GM19438 (cell line): ENCODE data around the gene LASP1.
"Not testable (repeated sequence)": the region's sequence is repeated elsewhere in the genome, so short reads cannot be mapped to it uniquely, and the experiment has no call there.

Experiments used
- ATAC-seq: cut with Tn5 transposase; IDR thresholded peaks from one replicate; pipeline ENCODE4 v1.9.1; 2021; ENCODE audit warnings: low read depth; ENCODE audit not compliant: unreplicated experiment

Gene LASP1

DNA sequence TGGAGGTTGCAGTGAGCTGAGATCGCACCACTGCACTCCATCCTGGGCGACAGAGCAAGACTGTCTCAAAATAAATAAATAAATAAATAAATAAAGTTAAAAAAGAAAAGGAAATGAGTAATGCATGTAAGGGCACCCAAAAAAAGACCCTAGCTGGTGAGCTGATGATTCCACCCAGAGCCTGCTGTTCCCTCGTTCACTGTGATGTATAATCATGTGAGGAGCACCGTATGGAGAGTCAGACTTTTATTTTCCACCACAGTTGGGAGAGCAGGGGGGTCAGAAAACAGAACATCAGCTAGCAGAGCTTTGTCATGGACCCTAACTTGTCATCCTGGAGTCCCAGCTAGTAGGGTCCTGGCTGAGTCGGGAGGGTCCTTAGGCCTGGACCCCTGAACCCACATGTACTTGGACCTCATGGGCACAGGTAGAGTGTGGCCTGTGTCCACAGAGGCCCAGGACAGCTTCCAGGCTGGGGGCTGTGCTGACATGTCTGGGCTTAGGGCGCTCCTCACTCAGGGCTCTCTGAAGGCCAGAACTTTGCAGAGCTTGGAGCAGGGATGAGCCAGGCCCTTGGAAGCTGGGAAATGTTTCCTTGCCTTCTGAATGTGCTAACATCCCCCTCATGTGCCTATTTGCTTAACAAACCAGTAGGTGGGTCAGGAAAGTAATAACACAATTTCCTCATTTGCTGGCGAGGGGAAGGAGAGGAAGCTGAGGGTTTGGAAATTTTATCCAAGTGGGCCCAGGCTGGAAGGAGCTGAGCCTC, 36.8 kb downstream of the LASP1 start:
- ATAC-seq, result no peak

GRCh38 chr17:38907930-38908675, 38.2 kb downstream of the LASP1 start:
- no peak for ATAC-seq

DNA sequence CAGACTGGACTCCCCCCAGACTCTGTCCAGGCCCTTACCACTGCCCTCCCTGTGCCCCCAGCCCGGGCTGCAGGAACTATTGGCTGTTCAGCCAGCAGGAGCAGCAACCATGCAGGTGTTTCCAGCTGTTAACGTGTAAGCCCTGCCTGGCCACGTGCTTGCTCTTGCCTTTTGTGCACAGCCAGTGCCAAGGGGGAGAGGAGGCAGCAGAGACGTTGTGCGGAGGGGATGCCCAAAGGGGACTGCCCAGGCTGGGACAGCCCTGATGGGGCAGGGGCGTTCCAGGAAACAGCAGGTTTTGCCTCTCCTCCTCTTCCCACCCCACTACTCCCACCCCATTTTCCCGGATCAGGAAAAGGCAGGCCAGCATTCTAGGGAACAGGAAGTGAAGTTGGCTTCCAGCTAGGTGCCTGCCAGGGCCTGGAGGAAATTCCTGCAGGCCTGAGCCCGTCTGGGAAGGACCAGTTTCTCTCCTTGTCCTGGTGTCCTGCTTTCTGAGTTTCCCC, 38.9 kb downstream of the LASP1 start:
- ATAC-seq, result no peak

- no peak for ATAC-seq
Measured at GRCh38 chr17:38910325-38910724, 40.5 kb downstream of the LASP1 start.

DNA sequence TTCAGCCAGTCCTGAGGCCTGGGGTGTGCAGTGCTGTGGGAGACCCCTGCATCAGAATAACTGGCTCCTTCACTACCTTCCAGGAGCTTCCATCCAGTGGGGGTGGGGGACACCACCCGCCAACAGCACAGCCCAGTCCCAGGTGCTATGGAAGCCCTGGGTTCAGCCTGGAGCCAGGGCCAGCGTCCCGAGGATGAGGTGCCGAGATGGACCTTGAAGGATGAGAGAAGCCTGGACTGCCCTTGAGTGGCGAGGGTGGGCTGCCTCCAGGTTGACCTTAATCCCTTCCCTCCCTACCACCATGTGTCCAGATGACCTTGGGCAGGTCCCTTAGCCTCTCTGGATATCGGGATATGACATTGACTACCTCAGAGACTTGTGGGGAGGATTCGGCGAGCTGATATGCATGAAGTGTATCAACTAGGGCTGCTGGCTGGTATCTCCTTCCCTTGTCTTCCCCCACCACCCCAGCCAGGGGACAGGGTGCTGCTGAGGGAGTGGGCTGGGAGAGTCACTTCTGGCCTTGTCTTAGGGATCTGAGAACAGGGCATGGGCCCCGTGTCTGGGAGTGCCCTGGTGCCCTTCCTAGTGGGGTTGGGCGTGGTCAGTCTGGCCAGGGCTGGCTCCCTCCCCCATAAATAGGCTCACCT, 41.3 kb downstream of the LASP1 start:
- ATAC-seq, result no peak

- ATAC-seq, result not testable (repeated sequence)
Measured at GRCh38 chr17:38911731-38912081, 41.8 kb downstream of the LASP1 start.

GRCh38 chr17:38912221-38912813, 42.5 kb downstream of the LASP1 start:
- no peak for ATAC-seq

- ATAC-seq, result no peak
Measured at GRCh38 chr17:38914741-38915638, 45.1 kb downstream of the LASP1 start.

GRCh38 chr17:38915639-38915995, 45.8 kb downstream of the LASP1 start:
- no peak for ATAC-seq

DNA sequence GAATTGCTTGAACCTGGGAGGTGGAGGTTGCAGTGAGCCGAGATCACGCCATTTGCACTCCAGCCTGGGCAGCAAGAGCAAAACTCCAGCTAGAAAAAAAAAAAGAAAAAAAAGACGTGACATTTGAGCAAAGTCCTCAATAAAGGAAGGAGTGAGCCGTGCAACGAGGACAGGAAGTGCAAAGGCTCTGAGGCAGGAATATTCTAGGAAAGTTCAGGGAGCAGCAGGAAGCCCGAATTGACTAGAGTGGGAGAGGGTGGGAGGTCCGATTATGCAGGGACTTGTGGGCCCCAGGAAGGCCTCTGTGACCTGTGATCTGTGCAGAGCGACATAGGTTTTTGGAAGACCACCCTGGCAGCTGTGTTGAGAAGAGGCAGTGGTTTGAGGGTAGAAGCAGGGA, 46.9 kb downstream of the LASP1 start:
- no peak for ATAC-seq

GRCh38 chr17:38917259-38917658, 47.4 kb downstream of the LASP1 start:
- no peak for ATAC-seq

DNA sequence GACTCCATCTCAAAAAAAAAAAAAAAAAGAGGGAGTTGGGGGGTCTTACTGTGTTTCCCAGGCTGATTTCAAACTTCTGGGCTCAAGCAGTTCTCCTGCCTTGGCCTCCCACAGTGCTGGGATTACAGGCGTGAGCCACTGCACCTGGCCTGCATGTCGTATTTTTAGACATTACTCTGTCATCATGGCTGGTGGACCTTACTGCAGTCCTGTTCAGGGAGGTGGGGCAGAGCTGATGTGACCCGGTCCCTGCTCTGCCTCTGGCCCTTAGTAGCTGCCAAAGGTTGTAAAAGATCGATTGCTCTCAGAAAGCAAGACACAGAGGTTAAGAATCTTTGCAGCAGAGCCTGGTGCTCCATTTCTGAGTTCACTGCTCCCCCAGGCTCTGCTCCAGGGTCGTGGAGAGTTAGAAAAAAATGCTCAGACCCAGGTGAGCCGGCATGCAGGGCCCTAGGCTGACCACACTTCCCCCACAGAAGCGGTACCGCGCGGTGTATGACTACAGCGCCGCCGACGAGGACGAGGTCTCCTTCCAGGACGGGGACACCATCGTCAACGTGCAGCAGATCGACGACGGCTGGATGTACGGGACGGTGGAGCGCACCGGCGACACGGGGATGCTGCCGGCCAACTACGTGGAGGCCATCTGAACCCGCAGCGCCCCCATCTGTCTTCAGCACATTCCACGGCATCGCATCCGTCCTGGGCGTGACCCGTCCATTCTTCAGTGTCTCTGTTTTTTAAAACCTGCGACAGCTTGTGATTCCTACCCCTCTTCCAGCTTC, 48.5 kb downstream of the LASP1 start:
- ATAC-seq, result no peak

- ATAC-seq, result no peak
Measured at GRCh38 chr17:38918916-38919315, 49.1 kb downstream of the LASP1 start.

GRCh38 chr17:38919316-38920078, 49.6 kb downstream of the LASP1 start:
- no peak for ATAC-seq

DNA sequence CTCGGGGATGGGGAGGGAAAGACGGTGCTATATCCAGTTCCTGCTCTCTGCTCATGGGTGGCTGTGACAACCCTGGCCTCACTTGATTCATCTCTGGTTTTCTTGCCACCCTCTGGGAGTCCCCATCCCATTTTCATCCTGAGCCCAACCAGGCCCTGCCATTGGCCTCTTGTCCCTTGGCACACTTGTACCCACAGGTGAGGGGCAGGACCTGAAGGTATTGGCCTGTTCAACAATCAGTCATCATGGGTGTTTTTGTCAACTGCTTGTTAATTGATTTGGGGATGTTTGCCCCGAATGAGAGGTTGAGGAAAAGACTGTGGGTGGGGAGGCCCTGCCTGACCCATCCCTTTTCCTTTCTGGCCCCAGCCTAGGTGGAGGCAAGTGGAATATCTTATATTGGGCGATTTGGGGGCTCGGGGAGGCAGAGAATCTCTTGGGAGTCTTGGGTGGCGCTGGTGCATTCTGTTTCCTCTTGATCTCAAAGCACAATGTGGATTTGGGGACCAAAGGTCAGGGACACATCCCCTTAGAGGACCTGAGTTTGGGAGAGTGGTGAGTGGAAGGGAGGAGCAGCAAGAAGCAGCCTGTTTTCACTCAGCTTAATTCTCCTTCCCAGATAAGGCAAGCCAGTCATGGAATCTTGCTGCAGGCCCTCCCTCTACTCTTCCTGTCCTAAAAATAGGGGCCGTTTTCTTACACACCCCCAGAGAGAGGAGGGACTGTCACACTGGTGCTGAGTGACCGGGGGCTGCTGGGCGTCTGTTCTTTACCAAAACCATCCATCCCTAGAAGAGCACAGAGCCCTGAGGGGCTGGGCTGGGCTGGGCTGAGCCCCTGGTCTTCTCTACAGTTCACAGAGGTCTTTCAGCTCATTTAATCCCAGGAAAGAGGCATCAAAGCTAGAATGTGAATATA, 50.8 kb downstream of the LASP1 start:
- ATAC-seq, result no peak

DNA sequence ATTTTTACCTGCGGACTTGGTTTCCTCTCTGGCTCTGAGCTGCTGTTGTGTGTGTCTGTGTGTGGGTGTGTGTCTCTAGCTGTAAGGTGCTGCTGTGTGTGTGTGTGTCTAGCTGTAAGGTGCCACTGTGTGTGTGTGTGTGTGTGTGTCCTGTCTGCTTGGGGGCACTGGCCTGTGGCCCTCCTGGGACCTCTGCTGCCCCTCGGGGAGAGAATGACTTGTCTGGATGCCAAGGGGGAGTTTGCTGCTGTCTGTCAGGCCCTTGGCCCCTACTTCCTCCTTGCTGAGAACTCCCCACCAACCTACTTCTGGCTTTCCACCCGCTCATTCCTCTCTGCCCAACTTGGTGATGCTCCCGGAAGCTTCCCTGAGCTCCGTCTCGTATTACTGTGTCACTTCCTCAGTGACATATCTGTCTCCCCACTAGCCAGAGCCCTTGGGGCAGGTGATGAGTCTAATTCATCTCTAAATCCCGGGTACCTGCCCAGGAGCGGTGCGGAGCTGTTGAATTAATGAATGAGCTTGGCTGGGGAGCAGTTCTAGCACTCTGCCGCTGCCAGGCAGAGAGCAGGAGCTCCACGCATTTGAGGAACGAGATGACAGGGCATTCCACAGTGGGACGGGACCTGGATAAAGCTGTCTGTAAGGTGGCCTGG, 52.0 kb downstream of the LASP1 start:
- no peak for ATAC-seq
